Right atrium auricular region (tissue), 2 donors: Measurements from ENCODE around the gene CHGA. TPM values are rescaled to one million over a fixed set of nuclear protein-coding genes. Genes with fewer than 3 reads are reported as not detected.

Experiments
- DNase-seq: peaks from one replicate; pipeline ENCODE4 v3.0.0-alpha.2; 2019; ENCODE audit warnings: low spot score
- H3K27ac ChIP-seq, 2 donors: fragments of 200-600 bp; sonication (generic); 1 replicate in 1 of 2; 2 replicates in 1 of 2; pipeline ENCODE4 v1.5.1; 2016 to 2019
- H3K27me3 ChIP-seq, 2 donors: fragments of 200-600 bp; sonication (generic); one replicate each; pipeline versions ENCODE4 v1.5.1 to v1.6.0; 2017 to 2019
- H3K36me3 ChIP-seq: fragments of 200-600 bp; sonication (generic); one replicate; pipeline ENCODE4 v1.5.1; 2016
- H3K4me1 ChIP-seq, 2 donors: fragments of 200-600 bp; sonication (generic); one replicate each; pipeline versions ENCODE4 v1.5.1 to v1.6.0; 2017 to 2019
- H3K4me3 ChIP-seq, 2 donors: fragments of 200-600 bp; sonication (generic); 1 replicate in 1 of 2; 2 replicates in 1 of 2; pipeline ENCODE4 v1.5.1; 2017 to 2019; ENCODE audit warnings: mild to moderate bottlenecking in 1 of 2, moderate library complexity in 1 of 2
- H3K9me3 ChIP-seq, 2 donors: fragments of 200-600 bp; sonication (generic); one replicate each; pipeline ENCODE4 v1.5.1; 2019
- total RNA-seq, 2 donors: library from RNA; depleted of rRNA; stranded (reverse); fragments of >200 nt; gene quantifications; one replicate each; pipeline ENCODE4 v1.1.0, GENCODE V29; 2016
- TF ChIP-seq, protein P1 (sequence below), 2 donors: fragments of 200-600 bp; sonication (generic); IDR thresholded peaks; one replicate each; pipeline ENCODE4 v1.5.1; 2019; ENCODE audit warnings: antibody characterized with exemption in 2 of 2

Gene CHGA
- total RNA-seq, 2 donors from 2014 or later = not detected

DNA sequence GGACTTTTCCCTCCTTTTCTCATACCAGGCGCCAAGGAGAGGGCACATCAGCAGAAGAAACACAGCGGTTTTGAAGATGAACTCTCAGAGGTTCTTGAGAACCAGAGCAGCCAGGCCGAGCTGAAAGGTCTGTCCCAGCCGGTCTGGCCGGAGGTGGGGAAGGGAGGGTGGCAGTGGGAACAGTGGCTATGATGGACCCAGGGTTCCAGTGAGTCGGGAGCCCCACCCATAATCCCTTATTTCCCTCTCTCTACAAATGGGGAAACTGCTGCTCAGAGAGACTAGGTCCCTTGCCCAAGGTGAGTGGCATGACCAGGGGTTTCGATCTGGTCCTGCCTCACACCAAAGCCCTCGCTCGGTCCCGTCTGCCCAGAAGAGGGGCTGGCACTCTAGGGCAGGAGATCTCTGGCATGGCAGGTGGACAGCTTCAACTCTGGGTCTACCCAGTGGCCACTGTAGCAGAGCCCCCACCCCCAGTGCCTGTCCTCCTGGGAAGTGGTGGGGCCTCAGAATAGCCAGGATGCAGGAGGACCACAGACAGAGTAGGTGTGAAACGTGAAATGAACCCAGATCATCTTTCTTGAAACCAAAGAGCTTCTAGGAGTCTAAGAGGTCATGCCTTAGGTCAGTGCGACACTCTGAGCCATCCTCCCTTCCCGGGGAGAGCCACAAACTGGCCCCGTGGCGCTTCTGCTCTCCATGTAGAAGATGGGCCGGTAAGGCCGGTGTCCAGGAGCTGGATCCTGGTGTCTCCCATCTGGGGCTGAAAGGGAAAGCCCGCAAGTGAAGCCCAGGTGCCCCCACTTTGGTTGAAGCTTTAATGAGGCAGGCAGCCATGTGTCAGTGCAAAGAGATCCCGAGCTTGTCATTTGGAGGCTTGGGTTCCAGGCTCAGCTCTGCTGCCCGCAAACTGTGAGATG is 7.0 kb downstream of the CHGA start:
- TF ChIP-seq, protein P1, sequence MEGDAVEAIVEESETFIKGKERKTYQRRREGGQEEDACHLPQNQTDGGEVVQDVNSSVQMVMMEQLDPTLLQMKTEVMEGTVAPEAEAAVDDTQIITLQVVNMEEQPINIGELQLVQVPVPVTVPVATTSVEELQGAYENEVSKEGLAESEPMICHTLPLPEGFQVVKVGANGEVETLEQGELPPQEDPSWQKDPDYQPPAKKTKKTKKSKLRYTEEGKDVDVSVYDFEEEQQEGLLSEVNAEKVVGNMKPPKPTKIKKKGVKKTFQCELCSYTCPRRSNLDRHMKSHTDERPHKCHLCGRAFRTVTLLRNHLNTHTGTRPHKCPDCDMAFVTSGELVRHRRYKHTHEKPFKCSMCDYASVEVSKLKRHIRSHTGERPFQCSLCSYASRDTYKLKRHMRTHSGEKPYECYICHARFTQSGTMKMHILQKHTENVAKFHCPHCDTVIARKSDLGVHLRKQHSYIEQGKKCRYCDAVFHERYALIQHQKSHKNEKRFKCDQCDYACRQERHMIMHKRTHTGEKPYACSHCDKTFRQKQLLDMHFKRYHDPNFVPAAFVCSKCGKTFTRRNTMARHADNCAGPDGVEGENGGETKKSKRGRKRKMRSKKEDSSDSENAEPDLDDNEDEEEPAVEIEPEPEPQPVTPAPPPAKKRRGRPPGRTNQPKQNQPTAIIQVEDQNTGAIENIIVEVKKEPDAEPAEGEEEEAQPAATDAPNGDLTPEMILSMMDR (IDR thresholded peaks at IDR 0.05) = no peak
- H3K27ac ChIP-seq = no peak overlapping the region
- no peak for DNase-seq

DNA sequence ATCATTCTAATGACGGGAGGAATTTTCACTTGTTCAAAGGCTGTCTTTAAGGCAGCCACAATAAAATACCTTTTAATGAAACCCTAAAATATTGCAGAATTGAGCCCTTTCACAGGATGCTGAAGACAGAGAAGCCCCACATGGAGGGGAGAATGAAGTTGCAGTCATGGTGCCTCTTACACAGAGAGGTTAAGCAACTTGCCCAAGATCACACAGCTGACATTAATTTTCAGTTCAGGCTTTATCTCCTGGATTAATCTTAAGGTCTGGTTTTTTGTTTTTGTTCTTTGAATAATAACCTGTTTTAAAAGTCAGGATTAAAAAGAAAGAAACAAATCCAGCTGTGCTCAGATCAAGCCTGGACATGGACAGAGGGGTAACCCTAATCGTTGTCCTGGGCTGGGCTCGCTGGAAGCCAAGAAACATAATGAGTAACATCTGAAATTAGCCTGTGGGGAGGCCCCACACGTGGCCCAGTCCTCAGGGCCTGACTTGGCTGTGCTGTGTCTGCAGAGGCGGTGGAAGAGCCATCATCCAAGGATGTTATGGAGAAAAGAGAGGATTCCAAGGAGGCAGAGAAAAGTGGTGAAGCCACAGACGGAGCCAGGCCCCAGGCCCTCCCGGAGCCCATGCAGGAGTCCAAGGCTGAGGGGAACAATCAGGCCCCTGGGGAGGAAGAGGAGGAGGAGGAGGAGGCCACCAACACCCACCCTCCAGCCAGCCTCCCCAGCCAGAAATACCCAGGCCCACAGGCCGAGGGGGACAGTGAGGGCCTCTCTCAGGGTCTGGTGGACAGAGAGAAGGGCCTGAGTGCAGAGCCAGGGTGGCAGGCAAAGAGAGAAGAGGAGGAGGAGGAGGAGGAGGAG is 8.0 kb downstream of the CHGA start:
- Histone ChIP-seq H3K27ac (no peak overlapping the region), H3K27me3 (no peaks in the 10 kb centered on the region), H3K36me3 (no peaks in the 10 kb centered on the region), H3K4me3 (no peak overlapping the region), H3K4me1 (no peaks in the 10 kb centered on the region), H3K9me3 (no peaks in the 10 kb centered on the region)
- TF ChIP-seq, protein P1 (IDR thresholded peaks at IDR 0.05) = no peak
- DNase-seq = no peak

More for the DNA sequence above, 7.0 kb downstream of the CHGA start:
- Histone ChIP-seq H3K36me3 (no peaks in the 10 kb centered on the region), H3K4me1 (no peaks in the 10 kb centered on the region), H3K4me3 (no peak overlapping the region), H3K27me3 (no peaks in the 10 kb centered on the region), H3K9me3 (no peaks in the 10 kb centered on the region)

DNA sequence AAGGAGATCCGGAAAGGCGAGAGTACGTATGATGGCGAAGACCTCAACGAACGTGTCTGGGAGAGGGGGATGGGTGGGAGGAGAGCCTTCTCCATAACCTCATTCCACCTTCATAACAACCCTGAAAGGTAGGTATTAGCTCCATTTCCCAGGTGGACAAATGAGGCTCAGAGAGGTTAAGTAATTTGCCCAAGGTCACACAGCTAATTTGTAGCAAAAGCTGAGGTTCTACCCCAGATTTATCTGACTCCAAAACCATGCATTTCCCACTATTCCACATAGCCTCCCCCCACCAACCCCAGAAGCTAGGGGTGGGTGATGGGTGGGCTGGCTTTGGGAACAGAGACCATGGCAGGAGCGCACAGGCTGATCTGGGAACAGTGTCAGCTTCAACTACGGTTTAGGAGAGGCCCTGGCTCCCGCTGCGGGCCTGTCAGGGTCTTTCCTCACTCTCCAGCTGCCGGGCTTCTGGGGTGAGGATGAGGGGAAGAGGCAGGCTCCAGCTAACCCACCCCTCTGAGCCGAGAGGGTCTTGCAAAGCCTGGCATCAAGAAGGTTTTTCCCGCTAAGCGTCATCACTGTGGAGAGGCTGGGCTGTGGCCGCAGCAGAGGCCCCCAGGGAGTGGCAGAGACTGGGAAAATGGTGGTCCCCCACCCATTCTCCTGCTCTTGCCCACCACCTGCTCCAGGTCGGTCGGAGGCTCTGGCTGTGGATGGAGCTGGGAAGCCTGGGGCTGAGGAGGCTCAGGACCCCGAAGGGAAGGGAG is 8.9 kb downstream of the CHGA start:
- DNase-seq = no peak
- Histone ChIP-seq H3K4me1 (no peaks in the 10 kb centered on the region), H3K27me3 (no peaks in the 10 kb centered on the region), H3K9me3 (no peaks in the 10 kb centered on the region), H3K4me3 (no peak overlapping the region), H3K27ac (no peak overlapping the region), H3K36me3 (peaks cover 5% of the 10 kb centered on the region)
- TF ChIP-seq, protein P1 (IDR thresholded peaks at IDR 0.05) = no peak

DNA sequence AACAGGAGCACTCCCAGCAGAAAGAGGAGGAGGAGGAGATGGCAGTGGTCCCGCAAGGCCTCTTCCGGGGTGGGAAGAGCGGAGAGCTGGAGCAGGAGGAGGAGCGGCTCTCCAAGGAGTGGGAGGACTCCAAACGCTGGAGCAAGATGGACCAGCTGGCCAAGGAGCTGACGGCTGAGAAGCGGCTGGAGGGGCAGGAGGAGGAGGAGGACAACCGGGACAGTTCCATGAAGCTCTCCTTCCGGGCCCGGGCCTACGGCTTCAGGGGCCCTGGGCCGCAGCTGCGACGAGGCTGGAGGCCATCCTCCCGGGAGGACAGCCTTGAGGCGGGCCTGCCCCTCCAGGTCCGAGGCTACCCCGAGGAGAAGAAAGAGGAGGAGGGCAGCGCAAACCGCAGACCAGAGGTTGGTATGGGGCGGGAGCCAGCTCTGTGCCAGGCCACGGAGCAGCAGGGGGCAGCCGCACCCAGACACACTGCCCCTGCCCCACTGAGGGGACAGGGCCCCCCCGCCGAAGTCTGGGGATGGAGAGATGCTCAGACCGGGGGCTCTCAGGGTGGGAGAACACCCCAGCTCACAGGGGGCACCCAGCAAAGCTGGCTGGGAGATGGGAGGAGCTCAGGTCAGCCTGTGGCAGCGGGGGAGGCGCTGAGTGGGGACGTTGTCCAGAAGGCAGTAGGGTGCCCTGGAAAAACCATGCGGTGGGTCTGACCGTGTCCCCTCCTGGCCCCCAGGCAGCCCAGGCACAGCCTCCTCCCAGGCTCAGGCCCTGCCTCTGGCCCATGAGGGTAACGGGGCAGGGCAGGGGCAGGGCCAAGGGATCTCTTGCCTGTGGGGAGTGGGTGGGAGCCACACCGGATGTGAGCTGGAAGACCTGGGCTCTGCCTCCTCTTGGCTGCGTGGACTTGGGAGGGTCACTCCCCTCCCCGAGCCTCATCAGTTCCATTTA is 9.8 kb downstream of the CHGA start:
- Histone ChIP-seq H3K9me3 (no peaks in the 10 kb centered on the region), H3K27ac (no peak overlapping the region), H3K4me3 (no peak overlapping the region), H3K27me3 (no peaks in the 10 kb centered on the region), H3K36me3 (peaks cover 11% of the 10 kb centered on the region), H3K4me1 (no peaks in the 10 kb centered on the region)
- no peak for DNase-seq
- TF ChIP-seq, protein P1 (IDR thresholded peaks at IDR 0.05) = no peak
